ENCODE measurements around the gene MAL.
"Not testable (repeated sequence)": the region's sequence is repeated elsewhere in the genome, so short reads cannot be mapped to it uniquely, and the experiment has no call there.

Gene MAL

GRCh38 chr2:95032868-95033603, 7.5 kb downstream of the MAL start:
- no peak for DNase-seq (ENCODE audit: low read depth in 2 of 2)

- DNase-seq (ENCODE audit: low read depth in 2 of 2): no peak
Observed at GRCh38 chr2:95034221-95034620, 8.7 kb downstream of the MAL start.

GRCh38 chr2:95034818-95035217, 9.3 kb downstream of the MAL start:
- DNase-seq (ENCODE audit: low read depth in 2 of 2): no peak

DNA sequence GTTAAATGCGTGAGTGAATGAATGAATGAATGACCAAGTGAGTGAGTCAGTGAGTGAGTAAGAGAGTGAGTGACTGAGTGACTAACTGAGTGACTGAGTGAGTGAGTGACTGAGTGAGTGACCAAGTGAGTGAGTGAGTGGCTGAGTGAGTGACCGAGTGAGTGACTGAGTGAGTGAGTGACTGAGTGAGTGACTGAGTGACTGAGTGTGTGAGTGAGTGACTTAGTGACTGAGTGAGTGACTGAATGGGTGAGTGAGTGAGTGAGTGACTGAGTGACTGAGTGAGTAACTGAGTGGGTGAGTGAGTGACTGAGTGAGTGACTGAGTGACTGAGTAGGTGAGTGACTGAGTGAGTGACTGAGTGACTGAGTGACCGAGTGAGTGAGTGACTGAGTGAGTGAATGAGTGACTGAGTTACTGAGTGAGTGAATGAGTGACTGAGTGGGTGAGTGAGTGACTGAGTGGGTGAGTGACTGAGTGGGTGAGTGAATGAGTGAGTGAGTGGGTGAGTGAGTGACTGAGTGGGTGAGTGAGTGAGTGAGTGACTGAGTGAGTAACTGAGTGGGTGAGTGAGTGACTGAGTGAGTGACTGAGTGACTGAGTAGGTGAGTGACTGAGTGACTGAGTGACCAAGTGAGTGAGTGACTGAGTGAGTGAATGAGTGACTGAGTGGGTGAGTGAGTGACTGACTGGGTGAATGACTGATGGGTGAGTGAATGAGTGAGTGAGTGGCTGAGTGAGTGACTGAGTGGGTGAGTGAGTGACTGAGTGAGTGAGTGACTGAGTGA, 11.3 kb downstream of the MAL start:
- no peak for DNase-seq (ENCODE audit: low read depth in 2 of 2)

GRCh38 chr2:95037384-95037839, 11.9 kb downstream of the MAL start:
- no peak for DNase-seq (ENCODE audit: low read depth in 2 of 2)

DNA sequence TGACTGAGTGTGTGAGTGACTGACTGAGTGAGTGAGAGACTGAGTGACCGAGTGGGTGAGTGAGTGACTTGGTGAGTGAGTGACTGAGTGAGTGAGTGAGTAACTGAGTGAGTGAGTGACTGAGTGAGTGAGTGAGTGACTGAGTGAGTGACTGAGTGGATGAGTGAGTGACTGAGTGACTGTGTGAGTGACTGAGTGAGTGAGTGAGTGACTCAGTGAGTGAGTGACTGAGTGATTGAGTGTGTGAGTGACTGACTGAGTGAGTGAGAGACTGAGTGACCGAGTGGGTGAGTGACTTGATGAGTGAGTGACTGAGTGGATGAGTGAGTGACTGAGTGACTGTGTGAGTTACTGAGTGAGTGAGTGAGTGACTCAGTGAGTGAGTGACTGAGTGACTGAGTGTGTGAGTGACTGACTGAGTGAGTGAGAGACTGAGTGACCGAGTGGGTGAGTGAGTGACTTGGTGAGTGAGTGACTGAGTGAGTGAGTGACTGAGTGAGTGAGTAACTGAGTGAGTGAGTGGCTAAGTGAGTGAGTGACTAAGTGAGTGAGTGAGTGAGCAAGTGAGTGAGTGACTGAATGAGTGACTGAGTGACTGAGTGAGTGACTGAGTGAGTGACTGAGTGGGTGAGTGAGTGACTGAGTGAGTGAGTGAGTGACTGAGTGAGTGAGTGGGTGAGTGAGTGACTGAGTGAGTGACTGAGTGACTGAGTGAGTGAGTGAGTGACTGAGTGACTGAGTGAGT, 12.5 kb downstream of the MAL start:
- DNase-seq (ENCODE audit: low read depth in 2 of 2): not testable (repeated sequence)

GRCh38 chr2:95038635-95039298, 13.3 kb downstream of the MAL start:
- no peak for DNase-seq (ENCODE audit: low read depth in 2 of 2)

- peak in 1 of 2 donors; percentile 28 for DNase-seq (ENCODE audit: low read depth in 2 of 2)
Observed at GRCh38 chr2:95039363-95039762, 13.9 kb downstream of the MAL start.

DNA sequence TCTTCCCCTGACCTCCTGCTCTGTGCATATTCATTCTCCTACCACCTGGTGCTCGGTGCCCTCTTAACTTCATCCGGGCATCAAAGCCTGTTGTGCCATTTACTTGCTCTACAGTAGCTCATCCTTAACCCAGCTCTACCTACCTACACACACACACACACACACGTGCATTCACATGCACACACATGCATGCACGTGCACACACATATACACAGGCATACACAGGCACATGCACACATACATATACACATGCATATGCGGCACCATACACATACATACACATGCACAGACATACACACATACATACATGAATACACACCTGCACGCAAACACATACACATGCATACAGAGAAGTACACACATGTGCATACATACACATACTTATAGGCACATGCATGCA, 14.5 kb downstream of the MAL start:
- DNase-seq (ENCODE audit: low read depth in 2 of 2): no peak

DNA sequence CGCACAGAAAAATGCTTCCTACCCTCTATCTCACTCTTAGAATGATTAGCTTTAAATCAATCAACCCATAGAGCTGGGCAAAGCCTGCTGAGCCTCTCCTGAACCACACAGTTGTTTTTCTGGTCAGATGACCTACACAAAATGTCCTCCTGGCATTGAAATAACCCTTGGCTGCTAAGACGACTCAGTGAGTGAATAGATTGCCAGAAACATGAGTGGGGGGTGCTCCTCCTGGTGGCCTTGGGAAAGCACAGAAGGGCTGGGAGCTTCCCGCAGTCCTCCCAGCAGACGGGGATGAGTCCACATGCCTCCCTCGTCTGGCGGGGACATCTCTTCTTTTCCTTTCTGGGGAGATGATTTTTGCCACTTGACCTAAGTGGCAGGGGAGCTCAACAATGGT, 14.9 kb downstream of the MAL start:
- DNase-seq (ENCODE audit: low read depth in 2 of 2): no peak

GRCh38 chr2:95041060-95041823, 15.7 kb downstream of the MAL start:
- no peak for DNase-seq (ENCODE audit: low read depth in 2 of 2)

DNA sequence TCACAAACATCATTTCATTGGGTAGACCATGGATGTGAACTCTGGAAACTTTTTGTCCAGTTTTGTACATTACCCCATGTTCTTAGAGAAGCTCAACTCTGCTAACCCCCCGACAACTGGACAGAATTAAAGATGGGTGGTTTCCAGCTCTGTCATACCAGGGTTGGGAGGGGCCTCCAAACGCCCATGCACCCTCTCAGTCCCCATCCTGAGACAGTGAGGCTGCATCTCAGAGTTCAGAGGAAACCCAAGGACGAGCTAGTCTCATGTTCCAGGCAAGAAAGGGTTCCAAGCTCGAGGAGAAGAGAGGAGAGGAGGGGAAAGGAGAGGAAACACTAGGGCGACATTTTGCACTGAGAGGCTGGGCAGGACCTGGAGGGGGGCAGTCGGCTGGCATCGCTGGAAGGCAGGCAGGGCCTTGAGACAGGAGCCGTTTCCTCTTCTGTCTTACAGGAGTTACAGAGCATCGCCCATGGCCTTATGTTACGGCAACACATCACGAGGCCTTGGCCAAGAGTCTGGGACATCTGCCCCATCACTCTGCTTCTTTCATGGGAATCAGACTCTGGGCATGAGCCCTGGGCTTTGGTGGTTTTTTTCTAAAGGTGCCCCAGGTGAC, 16.4 kb downstream of the MAL start:
- DNase-seq (ENCODE audit: low read depth in 2 of 2): no peak

- DNase-seq (ENCODE audit: low read depth in 2 of 2): no peak
Observed at GRCh38 chr2:95042472-95043271, 17.2 kb downstream of the MAL start.

- DNase-seq (ENCODE audit: low read depth in 2 of 2): no peak
Observed at GRCh38 chr2:95043300-95044093, 18.0 kb downstream of the MAL start.

DNA sequence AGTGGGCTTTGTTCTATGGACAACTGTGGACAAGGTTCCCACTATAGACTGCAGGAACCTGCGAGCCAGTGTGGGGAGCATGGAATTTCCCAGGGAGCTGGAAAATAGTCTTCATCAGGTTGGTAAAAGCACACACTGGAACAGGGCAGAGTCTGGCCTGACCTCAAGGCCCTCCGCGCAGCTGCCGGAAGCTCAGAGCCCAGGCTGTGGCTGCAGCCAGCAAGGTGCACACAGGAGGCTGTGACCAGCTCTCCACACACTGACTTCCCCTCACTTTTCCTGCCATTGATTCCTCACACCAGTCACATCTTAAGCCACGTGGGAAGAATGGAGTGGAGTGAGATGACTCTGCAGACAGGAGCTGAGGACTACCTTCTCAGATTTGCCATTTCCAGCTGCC, 19.1 kb downstream of the MAL start:
- no peak for DNase-seq (ENCODE audit: low read depth in 2 of 2)

DNA sequence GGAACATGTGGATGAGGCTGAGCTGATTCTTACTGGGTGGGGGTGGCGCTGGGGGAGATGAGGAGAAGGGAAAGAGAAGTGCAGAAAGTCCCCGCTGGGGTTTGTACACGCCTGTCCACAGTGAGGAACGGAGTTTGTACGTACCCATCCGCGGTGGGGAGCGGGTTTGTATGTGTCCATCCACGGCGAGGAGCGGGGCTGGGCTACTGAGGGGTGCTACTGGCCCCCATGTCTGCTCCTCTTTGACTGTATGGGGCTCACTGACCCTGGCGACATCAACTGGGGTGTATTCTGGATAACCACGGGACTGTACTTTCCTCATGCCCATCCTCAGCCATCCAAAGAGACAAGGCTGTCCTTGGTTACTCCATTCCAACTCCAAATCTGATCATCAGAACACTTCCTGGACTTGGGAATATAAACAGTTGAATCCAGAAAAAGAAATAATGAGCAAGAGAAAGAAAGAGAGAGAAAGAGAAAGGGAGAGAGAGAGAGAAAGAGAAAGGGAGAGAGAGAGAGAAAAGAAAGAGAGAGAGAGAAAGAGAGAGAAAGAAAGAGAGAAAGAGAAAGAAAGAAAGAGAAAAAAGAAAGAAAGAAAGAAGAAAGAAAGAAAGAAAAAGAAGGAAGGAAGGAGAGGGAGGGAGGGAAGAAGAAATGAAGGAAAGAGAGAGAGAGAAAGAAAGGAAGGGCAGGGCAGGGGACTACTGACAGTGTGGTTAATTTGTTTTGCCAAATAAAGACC, 21.0 kb downstream of the MAL start:
- no peak for DNase-seq (ENCODE audit: low read depth in 2 of 2)

GRCh38 chr2:95047629-95048510, 22.4 kb downstream of the MAL start:
- no peak for DNase-seq (ENCODE audit: low read depth in 2 of 2)

Measured in stimulated activated CD4-positive, alpha-beta T cell treated with anti-CD3 and anti-CD28 coated beads, Interleukin-1b, Interleukin-23, amount 100 ng/mL, for 4 hours (primary cell).